Neural cell (in vitro differentiated cells): ENCODE results near the gene GRIA3.

ENCODE experiments used
- CTCF ChIP-seq: fragments of 450-650 bp; IDR thresholded peaks from 2 replicates; pipeline ENCODE4 v1.5.1; 2014; ENCODE audit warnings: antibody characterized with exemption, mild to moderate bottlenecking, moderate library complexity; ENCODE audit not compliant: poor library complexity, severe bottlenecking
- EZH2 ChIP-seq: fragments of 200-600, 300-800 bp; shearing (Covaris generic), sonication (generic); IDR thresholded peaks from 2 replicates; pipeline ENCODE4 v1.6.1; 2014; ENCODE audit warnings: antibody characterized with exemption, low read length, borderline replicate concordance, mild to moderate bottlenecking; ENCODE audit not compliant: insufficient read depth, poor library complexity, severe bottlenecking
- RAD21 ChIP-seq: fragments of 450-650 bp; conservative IDR thresholded peaks from 2 replicates; pipeline ENCODE4 v1.6.1; 2014; ENCODE audit warnings: antibody characterized with exemption, mild to moderate bottlenecking, moderate library complexity
- REST ChIP-seq: IDR thresholded peaks from 2 replicates; pipeline ENCODE4 v1.6.1; 2012; ENCODE audit warnings: borderline replicate concordance

GRCh38 chrX:123230798-123231197 is 46.7 kb downstream of the GRIA3 start:
- no peak for TF ChIP-seq CTCF
- no peak for TF ChIP-seq RAD21
- TF ChIP-seq EZH2: no peak
- no peak for TF ChIP-seq REST
